ENCODE data around the gene SOS2. TPM values are rescaled to one million over a fixed set of nuclear protein-coding genes. Genes with fewer than 3 reads are reported as not detected.

Gene SOS2
- total and polyA plus RNA-seq, 10 of the 15 experiments (the other 5 are each of a cell fraction or from before 2014, with no cell fraction given): 2.1 to 16.8 (median 8.4) TPM

DNA sequence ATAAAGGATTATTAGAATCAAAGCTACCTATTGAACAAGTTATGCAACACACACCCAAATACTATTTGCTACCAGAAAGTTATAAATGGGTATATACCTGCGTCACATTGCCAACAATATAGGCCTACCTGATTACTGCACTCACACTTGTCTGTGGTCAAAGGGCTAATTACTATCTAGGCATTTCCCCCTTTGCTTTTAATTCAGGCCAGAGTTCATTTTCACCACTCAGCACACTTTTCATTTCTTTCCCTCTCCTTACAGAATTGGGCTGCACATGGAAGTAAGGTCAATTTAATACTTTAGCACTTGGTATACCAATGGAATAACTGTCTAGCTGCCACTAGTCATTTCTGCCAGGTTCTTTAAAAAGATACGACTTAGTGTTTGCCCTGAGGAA lies 1.7 kb downstream of the SOS2 start:
- BruUV-seq (replicated peaks): TSS peak; percentile 70
- ChIA-PET SMC1A (ENCODE audit: uncharacterized antibody, unreplicated experiment) (interaction anchor here (0.9 to 2.3 kb wide), 7 partner anchors 10 to 143 kb away, joined by 3 to 10 read pairs (median 4); no protein-coding TSS in a partner anchor), RAD21 (ENCODE audit: unreplicated experiment) (no interaction called here), POLR2A (interaction anchor here (0.5 to 0.7 kb wide), 2 partner anchors 9 to 22 kb away, joined by 3 to 13 read pairs; no protein-coding TSS in a partner anchor), CTCF (interaction anchor here (1.2 to 1.7 kb wide), 3 partner anchors 78 to 113 kb away, joined by 3 to 4 read pairs (median 3); partner anchors contain the start of gene VCPKMT)
- Histone ChIP-seq H3K27me3 (replicated peaks in 1 of 2; ENCODE audit: control insufficient read depth in 2 of 2, insufficient read depth in 2 of 2, low read length in 1 of 2) (no peaks in the 10 kb centered on the region), H4K20me1 (ENCODE audit: control insufficient read depth, insufficient read depth) (no peaks in the 10 kb centered on the region), H3K4me3 (peak overlapping the region; percentile 70), H2AFZ (ENCODE audit: control insufficient read depth, low read depth, low read length) (no peak overlapping the region), H3K4me2 (ENCODE audit: control insufficient read depth, insufficient read depth) (peak overlapping the region; percentile 70), H3K9ac (ENCODE audit: control insufficient read depth, insufficient read depth, low read length) (peak overlapping the region; percentile 82; the same call in 1 of the 2 replicates), H3K27ac (ENCODE audit: control insufficient read depth, insufficient read depth) (peak overlapping the region; percentile 73), H3K9me3 (replicated peaks; ENCODE audit: control insufficient read depth, insufficient read depth, low read length) (no peaks in the 10 kb centered on the region; the same call in 2 of the 3 replicates), H3K79me2 (ENCODE audit: control insufficient read depth, insufficient read depth, low read length) (peaks cover 44% of the 10 kb centered on the region), H3K36me3 (ENCODE audit: control insufficient read depth in 2 of 2, insufficient read depth in 2 of 2, low read length in 1 of 2) (no peaks in the 10 kb centered on the region), H3K4me1 (ENCODE audit: control insufficient read depth, insufficient read depth, low read length) (no peaks in the 10 kb centered on the region; the same call in 1 of the 2 replicates)
- DNase-seq (ENCODE audit: low read depth, low spot score): no peak
- in situ Hi-C loops (cut with MboI) (no loop called here), intact Hi-C loops (cut with micrococcal nuclease; ENCODE audit: unreplicated experiment) (loop anchor here (5.0 kb wide), 4 partner anchors 112 to 593 kb away; partner anchors contain the start of genes MAP4K5 and VCPKMT)
- whole genome bisulfite sequencing (ENCODE audit: insufficient coverage, insufficient replicate concordance, low lambda C conversion rate, missing lambda C conversion rate): 0% methylated on average over 2 of the region's 2 CpGs
- FAIRE-seq: peak; percentile 23
- ATAC-seq: no peak
- no peak for TF ChIP-seq YY1 (IDR thresholded peaks at IDR 0.05; ENCODE audit: low read depth, low read length)
- TF ChIP-seq MTA2 (IDR thresholded peaks at IDR 0.05; ENCODE audit: low read depth): peak; percentile 48; the same call in 1 of the 2 replicates

DNA sequence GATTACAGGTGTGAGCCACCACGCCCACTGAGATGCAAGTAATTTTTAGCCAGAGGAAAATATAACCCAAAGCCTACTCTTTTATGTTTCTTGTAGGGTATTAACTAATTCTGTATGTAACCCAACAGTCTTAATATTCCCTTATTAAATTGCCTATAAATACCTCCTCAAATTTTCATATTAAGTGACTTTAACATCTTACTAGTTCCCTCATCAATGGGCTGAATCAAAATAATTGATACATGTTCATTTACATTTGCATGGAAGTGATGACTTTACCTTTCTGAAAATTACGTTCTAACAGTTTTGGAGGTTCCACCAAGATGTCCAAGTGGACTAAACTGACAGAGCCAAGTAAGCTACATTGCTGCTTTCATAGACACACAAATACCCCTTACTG lies 3.1 kb downstream of the SOS2 start:
- H3K4me3 ChIP-seq: peak overlapping the region; percentile 9; the same call in 1 of the 2 replicates
- no peaks in the 10 kb centered on the region for H4K20me1 ChIP-seq (ENCODE audit: control insufficient read depth, insufficient read depth)

More for the DNA sequence above, 3.1 kb downstream of the SOS2 start:
- in situ Hi-C loops (cut with MboI): no loop called here
- ChIA-PET SMC1A (ENCODE audit: uncharacterized antibody, unreplicated experiment) (interaction anchor here (0.7 to 2.3 kb wide), 4 partner anchors 8 to 311 kb away, joined by 3 to 10 read pairs (median 4); no protein-coding TSS in a partner anchor), CTCF (interaction anchor here (1.1 to 1.7 kb wide), 4 partner anchors 79 to 365 kb away, joined by 3 to 4 read pairs (median 3); partner anchors contain the start of gene VCPKMT), POLR2A (interaction anchor here (0.7 to 1.4 kb wide), 3 partner anchors 11 to 136 kb away, joined by 3 to 4 read pairs (median 4); partner anchors contain the start of genes DMAC2L and L2HGDH), RAD21 (ENCODE audit: unreplicated experiment) (interaction anchor here (1.2 kb wide), 1 partner anchor 111 kb away, joined by 3 read pairs; no protein-coding TSS in a partner anchor)
- intact Hi-C loops (cut with micrococcal nuclease; ENCODE audit: unreplicated experiment): no loop called here
- no peak overlapping the region for H3K27ac ChIP-seq (ENCODE audit: control insufficient read depth, insufficient read depth)
- FAIRE-seq (no peak), ATAC-seq (no peak), DNase-seq (ENCODE audit: low read depth, low spot score) (no peak)
- peak overlapping the region; percentile 47; the same call in 1 of the 2 replicates for H3K4me2 ChIP-seq (ENCODE audit: control insufficient read depth, insufficient read depth)
- no peaks in the 10 kb centered on the region for H3K36me3 ChIP-seq (ENCODE audit: control insufficient read depth in 2 of 2, insufficient read depth in 2 of 2, low read length in 1 of 2)
- TF ChIP-seq ZBED1 (IDR thresholded peaks at IDR 0.05; ENCODE audit: borderline replicate concordance): no peak
- no peak for TF ChIP-seq SMARCA5 (IDR thresholded peaks at IDR 0.05)
- no peak for TF ChIP-seq E2F8 (IDR thresholded peaks at IDR 0.05; ENCODE audit: low read depth, partially characterized antibody)
- TF ChIP-seq MYB (IDR thresholded peaks at IDR 0.05; ENCODE audit: borderline replicate concordance, low read depth, low read length): no peak
- TF ChIP-seq ASH2L (IDR thresholded peaks at IDR 0.05; ENCODE audit: borderline replicate concordance, low read depth): no peak
- no peak for TF ChIP-seq NR2F1 (conservative IDR thresholded peaks at IDR 0.05)
- TF ChIP-seq FOS (IDR thresholded peaks at IDR 0.05; ENCODE audit: borderline replicate concordance, extremely low read depth, insufficient read length): no peak
- no peak for TF ChIP-seq YY1 (IDR thresholded peaks at IDR 0.05; ENCODE audit: low read depth, low read length)
- no peak for TF ChIP-seq YBX1 (IDR thresholded peaks at IDR 0.05)
- TF ChIP-seq, protein P1, sequence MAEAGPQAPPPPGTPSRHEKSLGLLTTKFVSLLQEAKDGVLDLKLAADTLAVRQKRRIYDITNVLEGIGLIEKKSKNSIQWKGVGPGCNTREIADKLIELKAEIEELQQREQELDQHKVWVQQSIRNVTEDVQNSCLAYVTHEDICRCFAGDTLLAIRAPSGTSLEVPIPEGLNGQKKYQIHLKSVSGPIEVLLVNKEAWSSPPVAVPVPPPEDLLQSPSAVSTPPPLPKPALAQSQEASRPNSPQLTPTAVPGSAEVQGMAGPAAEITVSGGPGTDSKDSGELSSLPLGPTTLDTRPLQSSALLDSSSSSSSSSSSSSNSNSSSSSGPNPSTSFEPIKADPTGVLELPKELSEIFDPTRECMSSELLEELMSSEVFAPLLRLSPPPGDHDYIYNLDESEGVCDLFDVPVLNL (IDR thresholded peaks at IDR 0.05; ENCODE audit: low read depth, low read length): no peak
- TF ChIP-seq RUNX3 (IDR thresholded peaks at IDR 0.05; ENCODE audit: low read length): no peak
- no peaks in the 10 kb centered on the region for H3K27me3 ChIP-seq (replicated peaks in 1 of 2; ENCODE audit: control insufficient read depth in 2 of 2, insufficient read depth in 2 of 2, low read length in 1 of 2)
- H2AFZ ChIP-seq (ENCODE audit: control insufficient read depth, low read depth, low read length): no peak overlapping the region
- no peaks in the 10 kb centered on the region; the same call in 2 of the 3 replicates for H3K9me3 ChIP-seq (replicated peaks; ENCODE audit: control insufficient read depth, insufficient read depth, low read length)
- peaks cover 45% of the 10 kb centered on the region for H3K79me2 ChIP-seq (ENCODE audit: control insufficient read depth, insufficient read depth, low read length)
- H3K4me1 ChIP-seq (ENCODE audit: control insufficient read depth, insufficient read depth, low read length): no peaks in the 10 kb centered on the region; the same call in 1 of the 2 replicates
- no peak overlapping the region for H3K9ac ChIP-seq (ENCODE audit: control insufficient read depth, insufficient read depth, low read length)
- BruUV-seq (replicated peaks): no TSS peak
- 100% methylated on average over 2 of the region's 2 CpGs for WGBS (ENCODE audit: insufficient coverage, insufficient replicate concordance, low lambda C conversion rate, missing lambda C conversion rate)
